IMR-90 (cell line): ENCODE measurements around the gene ERVW-1. TPM values are rescaled to one million over a fixed set of nuclear protein-coding genes. Genes with fewer than 3 reads are reported as not detected.

Experiments
- ATAC-seq: fragments of 200-7000 bp; cut with Tn5 transposase; 2 replicates; pipeline ENCODE4 v1.9.1; 2020; ENCODE audit warnings: low read depth, mild to moderate bottlenecking, moderate library complexity
- BruUV-seq: library from RNA; stranded (reverse); fragments of 400-500 nt; replicated peaks from 2 replicates; lab custom pipeline; 2021; lab: Mats Ljungman, UMichigan
- CTCF ChIA-PET: fragments of 300-600 bp; formaldehyde crosslinking; extraction: SDS; loops from one replicate; lab custom pipeline; 2021; ENCODE audit warnings: antibody characterized with exemption; lab: Yijun Ruan, JAX
- POLR2A ChIA-PET: fragments of 300-600 bp; sonication (Branson Sonifier 250); formaldehyde crosslinking; loops from one replicate; lab custom pipeline; 2022; ENCODE audit warnings: antibody characterized with exemption; ENCODE audit not compliant: unreplicated experiment; lab: Charles Lee
- DNase-seq: peaks from one replicate; pipeline ENCODE4 v3.0.0; 2013
- H2AFZ ChIP-seq: replicated peaks from 2 replicates; pipeline ENCODE3; 2013; ENCODE audit warnings: low read length, mild to moderate bottlenecking; ENCODE audit not compliant: poor library complexity
- H2AK5ac ChIP-seq: 2 replicates; pipeline ENCODE4 v1.6.1; 2013; ENCODE audit warnings: low read depth, low read length, inconsistent platforms
- H2AK9ac ChIP-seq: replicated peaks from 2 replicates; pipeline ENCODE3; 2013; ENCODE audit warnings: mild to moderate bottlenecking, low read depth, low read length, moderate library complexity; ENCODE audit not compliant: poor library complexity
- H2BK120ac ChIP-seq: 2 replicates; pipeline ENCODE4 v1.6.1; 2013; ENCODE audit warnings: low read depth, low read length, inconsistent platforms
- H2BK15ac ChIP-seq: 3 replicates; pipeline ENCODE4 v1.6.1; 2013; ENCODE audit warnings: low read depth, low read length, inconsistent platforms
- H2BK20ac ChIP-seq: 2 replicates; pipeline ENCODE4 v1.6.1; 2013; ENCODE audit warnings: low read depth, mild to moderate bottlenecking, inconsistent platforms, low read length, moderate library complexity
- H2BK5ac ChIP-seq: 2 replicates; pipeline ENCODE4 v1.6.1; 2013; ENCODE audit warnings: mild to moderate bottlenecking, low read depth, low read length, inconsistent platforms; ENCODE audit not compliant: poor library complexity, severe bottlenecking
- H3K14ac ChIP-seq: replicated peaks from 2 replicates; pipeline ENCODE4 v1.6.1; 2013; ENCODE audit warnings: low read depth, low read length, inconsistent platforms
- H3K18ac ChIP-seq: 2 replicates; pipeline ENCODE4 v1.6.1; 2013; ENCODE audit warnings: low read depth, low read length, control low read depth
- H3K23ac ChIP-seq: 2 replicates; pipeline ENCODE4 v1.6.1; 2013; ENCODE audit warnings: low read depth, low read length, inconsistent platforms
- H3K27ac ChIP-seq: 2 replicates; pipeline ENCODE4 v1.5.1; 2013; ENCODE audit warnings: mild to moderate bottlenecking, control low read depth, low read length; ENCODE audit not compliant: insufficient read depth
- H3K27me3 ChIP-seq: 2 replicates; pipeline ENCODE4 v1.6.1; 2013; ENCODE audit warnings: low read length; ENCODE audit not compliant: control insufficient read depth, insufficient read depth
- H3K36me3 ChIP-seq: 2 replicates; pipeline ENCODE4 v1.6.1; 2013; ENCODE audit warnings: low read length, mixed read lengths; ENCODE audit not compliant: control insufficient read depth, insufficient read depth
- H3K4ac ChIP-seq: 2 replicates; pipeline ENCODE4 v1.6.1; 2013; ENCODE audit warnings: low read depth, low read length, inconsistent platforms
- H3K4me1 ChIP-seq: 2 replicates; pipeline ENCODE4 v1.6.1; 2013; ENCODE audit warnings: low read length, mixed read lengths; ENCODE audit not compliant: control insufficient read depth, insufficient read depth
- H3K4me2 ChIP-seq: 2 replicates; pipeline ENCODE4 v1.6.1; 2013; ENCODE audit warnings: low read depth, mild to moderate bottlenecking, control low read depth, low read length, moderate library complexity
- H3K4me3 ChIP-seq: 2 replicates; pipeline ENCODE4 v1.5.1; 2013; ENCODE audit warnings: low read depth, mild to moderate bottlenecking, control low read depth, low read length, moderate library complexity; ENCODE audit not compliant: insufficient read depth
- H3K56ac ChIP-seq: 2 replicates; pipeline ENCODE4 v1.6.1; 2013; ENCODE audit warnings: low read length, inconsistent platforms; ENCODE audit not compliant: insufficient read depth; ENCODE audit errors: extremely low read depth
- H3K79me1 ChIP-seq, 2 experiments: 2 replicates each; pipeline ENCODE4 v1.6.1; 2013; ENCODE audit warnings: low read length in 2 of 2, inconsistent platforms in 1 of 2, low read depth in 1 of 2
- H3K9ac ChIP-seq: 2 replicates; pipeline ENCODE4 v1.6.1; 2013; ENCODE audit warnings: low read depth, low read length, control low read depth
- H3K9me1 ChIP-seq: 2 replicates; pipeline ENCODE4 v1.6.1; 2013; ENCODE audit warnings: low read length, inconsistent platforms; ENCODE audit not compliant: insufficient read depth
- H3K9me3 ChIP-seq: 2 replicates; pipeline ENCODE4 v1.6.1; 2013; ENCODE audit warnings: low read length; ENCODE audit not compliant: control insufficient read depth, insufficient read depth
- H4K20me1 ChIP-seq: 2 replicates; pipeline ENCODE4 v1.6.1; 2013; ENCODE audit warnings: low read length, inconsistent platforms; ENCODE audit not compliant: insufficient read depth
- H4K5ac ChIP-seq: 2 replicates; pipeline ENCODE4 v1.6.1; 2013; ENCODE audit warnings: mild to moderate bottlenecking, low read depth, low read length, control low read depth
- H4K8ac ChIP-seq, 2 experiments: 2 replicates each; pipeline ENCODE4 v1.6.1; 2013; ENCODE audit warnings: low read depth in 2 of 2, low read length in 2 of 2, control low read depth in 1 of 2, inconsistent platforms in 1 of 2
- H4K91ac ChIP-seq: 2 replicates; pipeline ENCODE4 v1.6.1; 2013; ENCODE audit warnings: low read depth, low read length, inconsistent platforms; ENCODE audit not compliant: insufficient read depth
- BHLHE40 ChIP-seq: fragments of 150-350 bp; IDR thresholded peaks from 2 replicates; pipeline ENCODE4 v1.6.1; 2016; ENCODE audit warnings: mild to moderate bottlenecking, low read depth, low read length
- CEBPB ChIP-seq: IDR thresholded peaks from 2 replicates; pipeline ENCODE4 v1.6.1; 2012; ENCODE audit warnings: low read depth, low read length, improper control_type of control experiment
- ELK1 ChIP-seq: fragments of 150-350 bp; IDR thresholded peaks from 2 replicates; pipeline ENCODE4 v1.6.1; 2016; ENCODE audit warnings: low read depth, mild to moderate bottlenecking, low read length, moderate library complexity, borderline replicate concordance
- FOS ChIP-seq: fragments of 150-350 bp; IDR thresholded peaks from 2 replicates; pipeline ENCODE4 v1.6.1; 2016; ENCODE audit warnings: low read depth, low read length
- MAFK ChIP-seq: IDR thresholded peaks from 2 replicates; pipeline ENCODE4 v1.6.1; 2012; ENCODE audit warnings: low read depth, low read length, improper control_type of control experiment
- MAZ ChIP-seq: IDR thresholded peaks from 2 replicates; pipeline ENCODE4 v1.6.1; 2012; ENCODE audit warnings: low read depth, mild to moderate bottlenecking, low read length, improper control_type of control experiment, moderate library complexity, borderline replicate concordance
- MXI1 ChIP-seq: IDR thresholded peaks from 2 replicates; pipeline ENCODE4 v1.6.1; 2012; ENCODE audit warnings: low read depth, mild to moderate bottlenecking, low read length, moderate library complexity, borderline replicate concordance
- NFE2L2 ChIP-seq: fragments of 150-350 bp; IDR thresholded peaks from 2 replicates; pipeline ENCODE4 v1.6.1; 2016; ENCODE audit warnings: low read depth, mild to moderate bottlenecking, low read length
- POLR2A ChIP-seq: IDR thresholded peaks from 2 replicates; pipeline ENCODE4 v1.6.1; 2012; ENCODE audit warnings: mild to moderate bottlenecking, low read depth, low read length
- RAD21 ChIP-seq: IDR thresholded peaks from 2 replicates; pipeline ENCODE4 v1.6.1; 2012; ENCODE audit warnings: low read length, improper control_type of control experiment
- RCOR1 ChIP-seq: IDR thresholded peaks from 2 replicates; pipeline ENCODE4 v1.6.1; 2012; ENCODE audit warnings: mild to moderate bottlenecking, low read length, improper control_type of control experiment; ENCODE audit not compliant: insufficient replicate concordance
- RFX5 ChIP-seq: IDR thresholded peaks from 2 replicates; pipeline ENCODE4 v1.8.0; 2012; ENCODE audit warnings: low read depth, mild to moderate bottlenecking, low read length, moderate library complexity
- SMC3 ChIP-seq: fragments of 150-350 bp; IDR thresholded peaks from 2 replicates; pipeline ENCODE4 v1.6.1; 2016; ENCODE audit warnings: low read depth, mild to moderate bottlenecking, antibody characterized with exemption, low read length, moderate library complexity
- USF2 ChIP-seq: fragments of 150-350 bp; IDR thresholded peaks from 2 replicates; pipeline ENCODE4 v1.6.1; 2017; ENCODE audit warnings: mild to moderate bottlenecking, antibody characterized with exemption, low read length, low read depth
- dilution Hi-C: fragments of 300-500 bp; cut with HindIII; formaldehyde crosslinking; loops from one replicate; pipeline ENCODE4 v1.14.3; 2018; ENCODE audit warnings: low sequenced_read_pairs; ENCODE audit not compliant: unreplicated experiment
- in situ Hi-C: fragments of 300-500 bp; cut with MboI; formaldehyde crosslinking; loops from 3 replicates; pipeline ENCODE4 v1.14.3; 2019; ENCODE audit warnings: low sequenced_read_pairs, inconsistent platforms, mixed read lengths
- intact Hi-C: fragments of 100-400 bp; cut with micrococcal nuclease; formaldehyde crosslinking; loops from 2 replicates; pipeline ENCODE4 v1.10.0; 2022
- polyA plus RNA-seq, 3 experiments: library from polyadenylated mRNA; depleted of rRNA; stranded (reverse); fragments of >200 nt; gene quantifications; 2 replicates each; pipeline ENCODE4 v1.2.3, GENCODE V29; 2012; ENCODE audit warnings: low replicate concordance in 1 of 3
- total RNA-seq: library from RNA; depleted of rRNA; stranded (reverse); fragments of >200 nt; gene quantifications from 2 replicates; pipeline ENCODE4 v1.2.3, GENCODE V29; 2012
- TF ChIP-seq, protein P1 (sequence below): conservative IDR thresholded peaks from 2 replicates; pipeline ENCODE4 v1.5.1; 2012; ENCODE audit warnings: mild to moderate bottlenecking, low read depth, low read length, improper control_type of control experiment

ERVW-1 gene
- total and polyA plus RNA-seq, 2 of the 4 experiments (the other 2 are of a cell fraction), result not detected

DNA sequence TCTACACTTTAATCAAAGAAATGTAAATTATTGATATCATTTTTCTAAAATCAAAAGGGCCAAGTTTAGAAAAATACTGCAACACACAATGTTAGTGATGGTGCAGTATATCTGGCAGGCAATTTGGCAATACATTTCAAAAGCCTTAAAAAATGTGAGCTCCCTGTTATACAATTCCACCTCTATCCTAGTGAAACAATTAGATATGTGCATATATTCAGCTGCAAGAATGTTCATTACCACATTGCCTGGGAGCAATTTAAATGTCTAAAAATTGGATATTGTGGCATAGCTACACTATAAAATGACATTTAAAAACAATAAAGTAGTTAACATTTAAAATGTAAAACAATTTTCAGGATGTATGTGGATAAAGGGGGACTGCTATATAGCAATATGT, 10.1 kb upstream of the ERVW-1 start:
- no peak overlapping the region for H3K27ac ChIP-seq
- DNase-seq (no peak), ATAC-seq (no peak)
- no peak overlapping the region for H3K4me3 ChIP-seq
- H3K23ac ChIP-seq, result no peak overlapping the region
- H3K79me1 ChIP-seq, result no peaks in the 10 kb centered on the region
- H4K91ac ChIP-seq, result no peak overlapping the region
- dilution Hi-C loops, result no loop called here
- in situ Hi-C loops, result no loop called here
- no peak overlapping the region for H3K4me2 ChIP-seq
- H4K20me1 ChIP-seq, result no peaks in the 10 kb centered on the region
- H2BK120ac ChIP-seq, result no peak overlapping the region
- H3K18ac ChIP-seq, result no peak overlapping the region
- peaks cover 4% of the 10 kb centered on the region; the same call in 1 of the 2 replicates for H3K9me1 ChIP-seq
- no peak overlapping the region for H4K5ac ChIP-seq
- no peaks in the 10 kb centered on the region for H3K9me3 ChIP-seq
- no peaks in the 10 kb centered on the region for H3K4me1 ChIP-seq
- no peak overlapping the region for H3K4ac ChIP-seq
- H2AK9ac ChIP-seq, result no peak overlapping the region
- no peaks in the 10 kb centered on the region for H3K27me3 ChIP-seq
- POLR2A ChIA-PET, result no interaction called here
- peaks cover 17% of the 10 kb centered on the region for H3K36me3 ChIP-seq
- no peak overlapping the region for H2AFZ ChIP-seq
- no peak overlapping the region for H4K8ac ChIP-seq
- H2AK5ac ChIP-seq, result no peak overlapping the region
- H2BK5ac ChIP-seq, result no peak overlapping the region
- H3K56ac ChIP-seq, result no peak overlapping the region
- H3K14ac ChIP-seq, result no peak overlapping the region
- CTCF ChIA-PET, result no interaction called here
- intact Hi-C loops, result no loop called here
- no peak overlapping the region for H2BK15ac ChIP-seq
- no peak for TF ChIP-seq MXI1
- TF ChIP-seq FOS, result no peak
- TF ChIP-seq SMC3, result no peak
- TF ChIP-seq BHLHE40, result no peak
- TF ChIP-seq CEBPB, result no peak
- TF ChIP-seq POLR2A, result no peak
- TF ChIP-seq RFX5, result no peak
- no peak for TF ChIP-seq RAD21
- TF ChIP-seq RCOR1, result no peak
- TF ChIP-seq MAZ, result no peak
- no peak for TF ChIP-seq ELK1
- TF ChIP-seq, protein P1, sequence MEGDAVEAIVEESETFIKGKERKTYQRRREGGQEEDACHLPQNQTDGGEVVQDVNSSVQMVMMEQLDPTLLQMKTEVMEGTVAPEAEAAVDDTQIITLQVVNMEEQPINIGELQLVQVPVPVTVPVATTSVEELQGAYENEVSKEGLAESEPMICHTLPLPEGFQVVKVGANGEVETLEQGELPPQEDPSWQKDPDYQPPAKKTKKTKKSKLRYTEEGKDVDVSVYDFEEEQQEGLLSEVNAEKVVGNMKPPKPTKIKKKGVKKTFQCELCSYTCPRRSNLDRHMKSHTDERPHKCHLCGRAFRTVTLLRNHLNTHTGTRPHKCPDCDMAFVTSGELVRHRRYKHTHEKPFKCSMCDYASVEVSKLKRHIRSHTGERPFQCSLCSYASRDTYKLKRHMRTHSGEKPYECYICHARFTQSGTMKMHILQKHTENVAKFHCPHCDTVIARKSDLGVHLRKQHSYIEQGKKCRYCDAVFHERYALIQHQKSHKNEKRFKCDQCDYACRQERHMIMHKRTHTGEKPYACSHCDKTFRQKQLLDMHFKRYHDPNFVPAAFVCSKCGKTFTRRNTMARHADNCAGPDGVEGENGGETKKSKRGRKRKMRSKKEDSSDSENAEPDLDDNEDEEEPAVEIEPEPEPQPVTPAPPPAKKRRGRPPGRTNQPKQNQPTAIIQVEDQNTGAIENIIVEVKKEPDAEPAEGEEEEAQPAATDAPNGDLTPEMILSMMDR, result no peak
- no peak for TF ChIP-seq NFE2L2
- no peak for TF ChIP-seq USF2
- TF ChIP-seq MAFK, result no peak
- no TSS peak for BruUV-seq
- no peak overlapping the region for H2BK20ac ChIP-seq
- H3K9ac ChIP-seq, result no peak overlapping the region
